ENCODE data around the gene CIDEB. TPM values are rescaled to one million over a fixed set of nuclear protein-coding genes. Genes with fewer than 3 reads are reported as not detected.
A peak's percentile ranks its signal among the peaks of the same experiment; 100 is the strongest.

Gene CIDEB
- total and polyA plus RNA-seq, 2 of the 13 experiments (the other 11 are each of a cell fraction or from before 2014, with no cell fraction given) = 35.8 to 110 TPM

DNA sequence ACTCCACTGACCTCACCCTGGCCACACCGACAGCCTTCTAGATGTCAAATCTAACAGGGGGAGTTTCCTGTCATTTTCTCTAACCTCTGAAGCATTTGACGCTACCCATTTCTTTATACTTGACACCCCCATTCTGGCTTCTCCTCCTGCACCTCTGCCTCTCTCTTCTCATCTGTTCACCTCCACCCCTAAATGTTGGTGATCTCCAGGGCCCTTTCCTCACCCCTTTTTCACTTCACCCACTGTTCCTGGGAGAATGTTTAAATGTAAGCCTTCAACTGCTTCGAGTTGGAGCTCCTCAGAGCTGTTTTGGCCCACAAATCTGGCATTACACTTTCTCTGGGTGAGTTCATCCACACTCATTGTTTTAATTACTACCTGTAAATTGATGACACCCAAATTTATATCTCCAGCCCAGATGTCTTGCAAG lies 35.9 kb downstream of the CIDEB start (continued):
- no peak for TF ChIP-seq ZNF468 (CRISPR knock-in tag; IDR thresholded peaks at IDR 0.05)
- no peak for TF ChIP-seq ZNF607 (CRISPR knock-in tag; IDR thresholded peaks at IDR 0.05; ENCODE audit: borderline replicate concordance)
- TF ChIP-seq, protein P1, sequence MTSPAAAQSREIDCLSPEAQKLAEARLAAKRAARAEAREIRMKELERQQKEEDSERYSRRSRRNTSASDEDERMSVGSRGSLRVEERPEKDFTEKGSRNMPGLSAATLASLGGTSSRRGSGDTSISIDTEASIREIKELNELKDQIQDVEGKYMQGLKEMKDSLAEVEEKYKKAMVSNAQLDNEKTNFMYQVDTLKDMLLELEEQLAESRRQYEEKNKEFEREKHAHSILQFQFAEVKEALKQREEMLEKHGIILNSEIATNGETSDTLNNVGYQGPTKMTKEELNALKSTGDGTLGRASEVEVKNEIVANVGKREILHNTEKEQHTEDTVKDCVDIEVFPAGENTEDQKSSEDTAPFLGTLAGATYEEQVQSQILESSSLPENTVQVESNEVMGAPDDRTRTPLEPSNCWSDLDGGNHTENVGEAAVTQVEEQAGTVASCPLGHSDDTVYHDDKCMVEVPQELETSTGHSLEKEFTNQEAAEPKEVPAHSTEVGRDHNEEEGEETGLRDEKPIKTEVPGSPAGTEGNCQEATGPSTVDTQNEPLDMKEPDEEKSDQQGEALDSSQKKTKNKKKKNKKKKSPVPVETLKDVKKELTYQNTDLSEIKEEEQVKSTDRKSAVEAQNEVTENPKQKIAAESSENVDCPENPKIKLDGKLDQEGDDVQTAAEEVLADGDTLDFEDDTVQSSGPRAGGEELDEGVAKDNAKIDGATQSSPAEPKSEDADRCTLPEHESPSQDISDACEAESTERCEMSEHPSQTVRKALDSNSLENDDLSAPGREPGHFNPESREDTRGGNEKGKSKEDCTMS (CRISPR knock-in tag; conservative IDR thresholded peaks at IDR 0.05) = peak; percentile 80; the same call in 1 of the 2 replicates
- TF ChIP-seq, protein P2, sequence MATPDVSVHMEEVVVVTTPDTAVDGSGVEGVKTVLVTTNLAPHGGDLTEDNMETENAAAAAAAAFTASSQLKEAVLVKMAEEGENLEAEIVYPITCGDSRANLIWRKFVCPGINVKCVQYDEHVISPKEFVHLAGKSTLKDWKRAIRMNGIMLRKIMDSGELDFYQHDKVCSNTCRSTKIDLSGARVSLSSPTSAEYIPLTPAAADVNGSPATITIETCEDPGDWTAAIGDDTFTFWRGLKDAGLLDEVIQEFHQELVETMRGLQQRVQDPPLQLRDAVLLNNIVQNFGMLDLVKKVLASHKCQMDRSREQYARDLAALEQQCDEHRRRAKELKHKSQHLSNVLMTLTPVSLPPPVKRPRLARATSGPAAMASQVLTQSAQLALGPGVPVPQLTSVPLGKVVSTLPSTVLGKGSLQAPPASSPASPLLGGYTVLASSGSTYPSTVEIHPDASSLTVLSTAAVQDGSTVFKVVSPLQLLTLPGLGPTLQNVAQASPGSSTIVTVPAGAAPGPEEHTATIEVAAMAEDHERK (CRISPR knock-in tag; IDR thresholded peaks at IDR 0.05; ENCODE audit: low read depth) = no peak
- peak; percentile 89 for TF ChIP-seq ZNF20 (CRISPR knock-in tag; IDR thresholded peaks at IDR 0.05)
- TF ChIP-seq, protein P3, sequence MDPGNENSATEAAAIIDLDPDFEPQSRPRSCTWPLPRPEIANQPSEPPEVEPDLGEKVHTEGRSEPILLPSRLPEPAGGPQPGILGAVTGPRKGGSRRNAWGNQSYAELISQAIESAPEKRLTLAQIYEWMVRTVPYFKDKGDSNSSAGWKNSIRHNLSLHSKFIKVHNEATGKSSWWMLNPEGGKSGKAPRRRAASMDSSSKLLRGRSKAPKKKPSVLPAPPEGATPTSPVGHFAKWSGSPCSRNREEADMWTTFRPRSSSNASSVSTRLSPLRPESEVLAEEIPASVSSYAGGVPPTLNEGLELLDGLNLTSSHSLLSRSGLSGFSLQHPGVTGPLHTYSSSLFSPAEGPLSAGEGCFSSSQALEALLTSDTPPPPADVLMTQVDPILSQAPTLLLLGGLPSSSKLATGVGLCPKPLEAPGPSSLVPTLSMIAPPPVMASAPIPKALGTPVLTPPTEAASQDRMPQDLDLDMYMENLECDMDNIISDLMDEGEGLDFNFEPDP (CRISPR knock-in tag; conservative IDR thresholded peaks at IDR 0.05) = peak; percentile 97; the same call in 1 of the 2 replicates
- no peak for TF ChIP-seq ZNF720 (CRISPR knock-in tag; IDR thresholded peaks at IDR 0.05)
- TF ChIP-seq, protein P4, sequence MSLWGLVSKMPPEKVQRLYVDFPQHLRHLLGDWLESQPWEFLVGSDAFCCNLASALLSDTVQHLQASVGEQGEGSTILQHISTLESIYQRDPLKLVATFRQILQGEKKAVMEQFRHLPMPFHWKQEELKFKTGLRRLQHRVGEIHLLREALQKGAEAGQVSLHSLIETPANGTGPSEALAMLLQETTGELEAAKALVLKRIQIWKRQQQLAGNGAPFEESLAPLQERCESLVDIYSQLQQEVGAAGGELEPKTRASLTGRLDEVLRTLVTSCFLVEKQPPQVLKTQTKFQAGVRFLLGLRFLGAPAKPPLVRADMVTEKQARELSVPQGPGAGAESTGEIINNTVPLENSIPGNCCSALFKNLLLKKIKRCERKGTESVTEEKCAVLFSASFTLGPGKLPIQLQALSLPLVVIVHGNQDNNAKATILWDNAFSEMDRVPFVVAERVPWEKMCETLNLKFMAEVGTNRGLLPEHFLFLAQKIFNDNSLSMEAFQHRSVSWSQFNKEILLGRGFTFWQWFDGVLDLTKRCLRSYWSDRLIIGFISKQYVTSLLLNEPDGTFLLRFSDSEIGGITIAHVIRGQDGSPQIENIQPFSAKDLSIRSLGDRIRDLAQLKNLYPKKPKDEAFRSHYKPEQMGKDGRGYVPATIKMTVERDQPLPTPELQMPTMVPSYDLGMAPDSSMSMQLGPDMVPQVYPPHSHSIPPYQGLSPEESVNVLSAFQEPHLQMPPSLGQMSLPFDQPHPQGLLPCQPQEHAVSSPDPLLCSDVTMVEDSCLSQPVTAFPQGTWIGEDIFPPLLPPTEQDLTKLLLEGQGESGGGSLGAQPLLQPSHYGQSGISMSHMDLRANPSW (CRISPR knock-in tag; IDR thresholded peaks at IDR 0.05; ENCODE audit: borderline replicate concordance) = peak; percentile 15; the same call in 1 of the 2 replicates
- TF ChIP-seq ZNF317 (CRISPR knock-in tag; IDR thresholded peaks at IDR 0.05) = peak; percentile 16; the same call in 1 of the 2 replicates
- TF ChIP-seq THYN1 (CRISPR knock-in tag; IDR thresholded peaks at IDR 0.05; ENCODE audit: borderline replicate concordance, low read depth) = peak; percentile 16; the same call in 1 of the 2 replicates
- 0 out of 2 replicates have a peak, but pooled peaks have one; percentile 85 for TF ChIP-seq SNAI1 (CRISPR knock-in tag; IDR thresholded peaks at IDR 0.05; ENCODE audit: borderline replicate concordance)
- TF ChIP-seq, protein P5, sequence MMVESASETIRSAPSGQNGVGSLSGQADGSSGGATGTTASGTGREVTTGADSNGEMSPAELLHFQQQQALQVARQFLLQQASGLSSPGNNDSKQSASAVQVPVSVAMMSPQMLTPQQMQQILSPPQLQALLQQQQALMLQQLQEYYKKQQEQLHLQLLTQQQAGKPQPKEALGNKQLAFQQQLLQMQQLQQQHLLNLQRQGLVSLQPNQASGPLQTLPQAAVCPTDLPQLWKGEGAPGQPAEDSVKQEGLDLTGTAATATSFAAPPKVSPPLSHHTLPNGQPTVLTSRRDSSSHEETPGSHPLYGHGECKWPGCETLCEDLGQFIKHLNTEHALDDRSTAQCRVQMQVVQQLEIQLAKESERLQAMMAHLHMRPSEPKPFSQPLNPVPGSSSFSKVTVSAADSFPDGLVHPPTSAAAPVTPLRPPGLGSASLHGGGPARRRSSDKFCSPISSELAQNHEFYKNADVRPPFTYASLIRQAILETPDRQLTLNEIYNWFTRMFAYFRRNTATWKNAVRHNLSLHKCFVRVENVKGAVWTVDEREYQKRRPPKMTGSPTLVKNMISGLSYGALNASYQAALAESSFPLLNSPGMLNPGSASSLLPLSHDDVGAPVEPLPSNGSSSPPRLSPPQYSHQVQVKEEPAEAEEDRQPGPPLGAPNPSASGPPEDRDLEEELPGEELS (CRISPR knock-in tag; IDR thresholded peaks at IDR 0.05) = no peak
- TF ChIP-seq THAP11 (CRISPR knock-in tag; IDR thresholded peaks at IDR 0.05) = no peak
- TF ChIP-seq, protein P6, sequence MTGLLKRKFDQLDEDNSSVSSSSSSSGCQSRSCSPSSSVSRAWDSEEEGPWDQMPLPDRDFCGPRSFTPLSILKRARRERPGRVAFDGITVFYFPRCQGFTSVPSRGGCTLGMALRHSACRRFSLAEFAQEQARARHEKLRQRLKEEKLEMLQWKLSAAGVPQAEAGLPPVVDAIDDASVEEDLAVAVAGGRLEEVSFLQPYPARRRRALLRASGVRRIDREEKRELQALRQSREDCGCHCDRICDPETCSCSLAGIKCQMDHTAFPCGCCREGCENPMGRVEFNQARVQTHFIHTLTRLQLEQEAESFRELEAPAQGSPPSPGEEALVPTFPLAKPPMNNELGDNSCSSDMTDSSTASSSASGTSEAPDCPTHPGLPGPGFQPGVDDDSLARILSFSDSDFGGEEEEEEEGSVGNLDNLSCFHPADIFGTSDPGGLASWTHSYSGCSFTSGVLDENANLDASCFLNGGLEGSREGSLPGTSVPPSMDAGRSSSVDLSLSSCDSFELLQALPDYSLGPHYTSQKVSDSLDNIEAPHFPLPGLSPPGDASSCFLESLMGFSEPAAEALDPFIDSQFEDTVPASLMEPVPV (CRISPR knock-in tag; IDR thresholded peaks at IDR 0.05) = no peak
- 0 out of 2 replicates have a peak, but pooled peaks have one; percentile 19 for TF ChIP-seq ZNF569 (CRISPR knock-in tag; IDR thresholded peaks at IDR 0.05; ENCODE audit: borderline replicate concordance)
- TF ChIP-seq ZNF44 (CRISPR knock-in tag; IDR thresholded peaks at IDR 0.05) = no peak

All from HepG2 (cell line).